Muscle of leg (tissue), 11 donors: Measurements from ENCODE around the gene KIR3DL3. TPM values are rescaled to one million over a fixed set of nuclear protein-coding genes. Genes with fewer than 3 reads are reported as not detected.
"Not testable (repeated sequence)": the region's sequence is repeated elsewhere in the genome, so short reads cannot be mapped to it uniquely, and the experiment has no call there.

Experiments
- DNase-seq: peaks from one replicate; pipeline ENCODE4 v3.0.0; 2013
- H3K27ac ChIP-seq: one replicate; pipeline ENCODE4 v1.5.1; 2013; ENCODE audit warnings: mild to moderate bottlenecking, low read length, control low read depth
- H3K27me3 ChIP-seq: one replicate; pipeline ENCODE4 v1.6.1; 2013; ENCODE audit warnings: low read length; ENCODE audit not compliant: control insufficient read depth, insufficient read depth
- H3K36me3 ChIP-seq: one replicate; pipeline ENCODE4 v1.6.1; 2013; ENCODE audit warnings: low read length; ENCODE audit not compliant: control insufficient read depth, insufficient read depth
- H3K4me1 ChIP-seq: one replicate; pipeline ENCODE4 v1.6.1; 2013; ENCODE audit warnings: low read length; ENCODE audit not compliant: control insufficient read depth, insufficient read depth
- H3K4me3 ChIP-seq: one replicate; pipeline ENCODE4 v1.5.1; 2013; ENCODE audit warnings: low read length, control low read depth
- H3K9me3 ChIP-seq: replicated peaks from 2 replicates; pipeline ENCODE4 v1.6.1; 2013; ENCODE audit warnings: low read depth, low read length; ENCODE audit not compliant: control insufficient read depth
- WGBS: methylation state at CpG from one replicate; pipeline ENCODE4 v1.1.5; 2013; ENCODE audit warnings: missing lambda C conversion rate; ENCODE audit not compliant: insufficient coverage; 5-methylcytosine and 5-hydroxymethylcytosine counted together
- polyA plus RNA-seq, 8 donors: library from polyadenylated mRNA; unstranded; fragments of 120-200 nt; gene quantifications; one replicate each; pipeline versions ENCODE4 v1.2.1 to v1.2.3, GENCODE V29; 2013; ENCODE audit warnings: inconsistent platforms in 1 of 8, low replicate concordance in 1 of 8; ENCODE audit not compliant: insufficient read length in 8 of 8, insufficient read depth in 1 of 8
- total RNA-seq: library from RNA; stranded (reverse); fragments of 120-200 nt; gene quantifications from one replicate; pipeline ENCODE4 v1.2.4, GENCODE V29; 2013

KIR3DL3 gene
- total and polyA plus RNA-seq, 9 donors: not detected

- DNase-seq, H3K36me3 ChIP-seq: not testable (repeated sequence)
Measured at GRCh38 chr19:54756204-54757110, 32.2 kb downstream of the KIR3DL3 start.

GRCh38 chr19:54758577-54758976 lies 34.3 kb downstream of the KIR3DL3 start:
- H3K4me3 ChIP-seq, H3K36me3 ChIP-seq, H3K9me3 ChIP-seq, DNase-seq, H3K4me1 ChIP-seq, H3K27ac ChIP-seq, H3K27me3 ChIP-seq: not testable (repeated sequence)
- 60% methylated on average over 5 of the region's 6 CpGs for WGBS

More at GRCh38 chr19:54756204-54757110, 32.2 kb downstream of the KIR3DL3 start:
- H3K4me1 ChIP-seq, H3K27me3 ChIP-seq, H3K27ac ChIP-seq, H3K4me3 ChIP-seq, H3K9me3 ChIP-seq: not testable (repeated sequence)
- 77% methylated on average over 8 of the region's 12 CpGs for WGBS

GRCh38 chr19:54764219-54764618 lies 40.0 kb downstream of the KIR3DL3 start:
- not testable (repeated sequence) for H3K4me3 ChIP-seq, H3K27me3 ChIP-seq, H3K27ac ChIP-seq, H3K4me1 ChIP-seq, H3K9me3 ChIP-seq, H3K36me3 ChIP-seq, DNase-seq
- 64% methylated on average over 7 of the region's 8 CpGs for WGBS

GRCh38 chr19:54766464-54766863 lies 42.2 kb downstream of the KIR3DL3 start:
- not testable (repeated sequence) for DNase-seq, H3K27me3 ChIP-seq, H3K27ac ChIP-seq, H3K36me3 ChIP-seq, H3K4me3 ChIP-seq, H3K4me1 ChIP-seq
- peaks cover 17% of the 10 kb centered on the region for H3K9me3 ChIP-seq
- 100% methylated on average over 1 of the region's 4 CpGs for WGBS

GRCh38 chr19:54769646-54770045 lies 45.4 kb downstream of the KIR3DL3 start, which contains the start of gene KIR2DL1:
Gene KIR2DL1 (plus strand): TSS chr19:54769793. CDS start chr19:54769851, 58 bp downstream.
- H3K27ac ChIP-seq, H3K4me1 ChIP-seq, DNase-seq, H3K36me3 ChIP-seq, H3K4me3 ChIP-seq, H3K27me3 ChIP-seq: not testable (repeated sequence)
- H3K9me3 ChIP-seq: peaks cover 27% of the 10 kb centered on the region
- 93% methylated on average over 13 of the region's 15 CpGs for WGBS

GRCh38 chr19:54770511-54770910 lies 46.3 kb downstream of the KIR3DL3 start:
- H3K36me3 ChIP-seq, H3K4me3 ChIP-seq, H3K27ac ChIP-seq, H3K27me3 ChIP-seq, DNase-seq, H3K4me1 ChIP-seq: not testable (repeated sequence)
- peaks cover 28% of the 10 kb centered on the region for H3K9me3 ChIP-seq
- 71% methylated on average over 3 of the region's 4 CpGs for WGBS

- H3K27ac ChIP-seq, H3K4me1 ChIP-seq, H3K4me3 ChIP-seq, DNase-seq, H3K36me3 ChIP-seq, H3K27me3 ChIP-seq: not testable (repeated sequence)
- peaks cover 28% of the 10 kb centered on the region for H3K9me3 ChIP-seq
- 93% methylated on average over 3 of the region's 15 CpGs for WGBS
Measured at GRCh38 chr19:54771018-54771960, 47.0 kb downstream of the KIR3DL3 start.

- not testable (repeated sequence) for H3K4me3 ChIP-seq, H3K4me1 ChIP-seq, H3K27me3 ChIP-seq, DNase-seq, H3K36me3 ChIP-seq, H3K27ac ChIP-seq
- 56% methylated on average over 1 of the region's 2 CpGs for WGBS
- H3K9me3 ChIP-seq: peaks cover 28% of the 10 kb centered on the region
Measured at GRCh38 chr19:54772666-54773065, 48.4 kb downstream of the KIR3DL3 start.

- H3K4me1 ChIP-seq, H3K36me3 ChIP-seq, DNase-seq: not testable (repeated sequence)
Measured at GRCh38 chr19:54775095-54775815, 51.0 kb downstream of the KIR3DL3 start.

More at GRCh38 chr19:54775095-54775815, 51.0 kb downstream of the KIR3DL3 start:
- H3K27me3 ChIP-seq, H3K27ac ChIP-seq, H3K4me3 ChIP-seq: not testable (repeated sequence)
- H3K9me3 ChIP-seq: peaks cover 27% of the 10 kb centered on the region
- WGBS: 78% methylated on average over 5 of the region's 12 CpGs
